CD4-positive, alpha-beta T cell treated with Interleukin-10 for 1 hour (primary cell): Measurements from ENCODE around the gene GTF2H1.
A peak's percentile ranks its signal among the peaks of the same experiment; 100 is the strongest.
"Not testable (repeated sequence)": the region's sequence is repeated elsewhere in the genome, so short reads cannot be mapped to it uniquely, and the experiment has no call there.

ENCODE experiments used
- DNase-seq: peaks from one replicate; pipeline ENCODE4 v3.0.0-alpha.2; 2020

GTF2H1 gene

DNA sequence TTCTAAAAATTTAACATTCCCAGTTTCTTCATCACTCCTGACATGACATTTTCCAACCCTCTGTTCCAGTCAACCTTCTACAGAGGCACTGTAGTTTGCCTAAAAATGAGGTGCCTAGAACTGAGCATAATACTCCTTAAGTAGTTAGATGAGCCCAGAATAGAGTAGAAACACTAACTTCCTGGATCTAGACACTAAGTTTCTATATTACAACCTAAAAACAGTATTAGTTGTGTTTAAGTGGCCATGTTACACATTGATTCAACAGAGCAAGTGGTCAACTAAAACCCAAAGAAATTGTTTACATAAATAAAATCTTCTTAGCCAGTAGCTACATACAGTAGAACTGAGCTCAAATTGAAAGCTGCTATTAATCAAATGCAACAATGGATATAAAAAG lies 1.8 kb upstream of the GTF2H1 start:
- DNase-seq: no peak

DNA sequence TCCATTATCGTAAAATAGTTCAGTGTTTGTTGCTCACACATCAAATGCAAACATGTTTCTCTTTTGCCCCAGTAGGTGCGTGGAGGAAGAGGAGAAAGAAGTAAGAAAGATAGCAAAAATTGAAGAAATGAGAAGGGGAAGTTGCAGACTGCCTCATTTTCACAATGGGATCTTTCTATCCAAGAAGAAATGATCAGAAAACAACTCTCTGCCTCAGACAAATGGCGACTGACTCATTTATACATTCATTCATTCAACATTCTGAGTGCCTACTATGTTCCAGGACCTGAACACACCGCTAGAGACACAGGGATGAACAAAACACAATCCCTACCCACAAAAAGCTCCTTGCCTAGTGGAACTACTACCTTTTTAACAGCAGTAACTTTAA lies 794 bp upstream of the GTF2H1 start:
- no peak for DNase-seq

GRCh38 chr11:18322818-18323570 lies 627 bp downstream of the GTF2H1 start:
- DNase-seq: no peak

DNA sequence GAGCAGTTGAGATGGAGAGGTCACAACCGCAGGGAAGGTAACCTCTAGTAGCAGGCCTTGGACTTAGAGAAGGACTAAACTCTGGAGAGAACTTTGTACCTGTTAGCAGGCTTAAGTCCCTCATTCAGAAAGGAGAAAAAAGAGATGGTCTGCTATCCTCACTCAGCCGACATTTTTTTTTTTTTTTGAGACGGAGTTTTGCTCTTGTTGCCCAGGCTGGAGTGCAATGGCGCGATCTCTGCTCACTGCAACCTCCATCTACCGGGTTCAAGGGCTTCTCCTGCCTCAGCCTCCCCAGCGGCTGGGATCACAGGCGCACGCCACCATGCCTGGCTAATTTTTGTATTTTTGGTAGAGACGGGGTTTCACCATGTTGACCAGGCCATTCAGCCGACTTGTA lies 1.5 kb downstream of the GTF2H1 start:
- not testable (repeated sequence) for DNase-seq

GRCh38 chr11:18324381-18324780 lies 2.0 kb downstream of the GTF2H1 start:
- no peak for DNase-seq

DNA sequence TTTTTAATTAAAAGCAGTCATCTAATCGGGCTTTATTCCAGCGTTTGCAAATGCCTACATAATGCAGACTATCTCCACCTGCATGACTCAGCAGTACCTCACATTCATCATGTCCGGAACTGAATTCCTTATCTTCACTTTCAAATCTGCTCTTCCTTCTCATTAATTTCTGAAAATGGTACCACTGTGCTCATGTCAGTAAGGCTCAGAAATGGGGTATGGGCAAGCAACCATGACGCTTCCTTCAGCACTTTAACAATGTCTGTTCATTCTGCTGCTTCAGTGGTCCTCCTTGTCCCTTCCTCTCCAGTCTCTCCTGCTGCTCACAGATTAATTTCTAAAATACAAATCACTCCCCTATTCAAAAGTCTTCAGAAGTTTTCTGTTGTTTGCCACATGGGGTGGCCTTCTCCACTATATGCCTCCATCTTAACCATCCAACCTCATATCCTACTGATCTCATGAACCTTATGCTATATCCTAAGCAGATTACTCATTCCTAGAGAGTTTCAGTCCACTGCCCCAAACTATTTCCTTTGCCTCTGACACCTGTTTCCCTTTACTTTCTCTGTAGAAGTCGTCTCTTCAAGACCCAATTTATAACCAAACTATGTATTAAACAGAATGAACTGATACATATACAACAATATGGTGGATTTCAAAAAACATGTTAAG lies 7.0 kb downstream of the GTF2H1 start:
- no peak for DNase-seq

GRCh38 chr11:18330921-18331320 lies 8.6 kb downstream of the GTF2H1 start:
- no peak for DNase-seq

- DNase-seq: peak; percentile 70
These were observed 9.9 kb downstream of the GTF2H1 start for GRCh38 chr11:18332302-18332701.

- peak; percentile 54 for DNase-seq
These were observed 10.5 kb downstream of the GTF2H1 start for GRCh38 chr11:18332891-18333290.

DNA sequence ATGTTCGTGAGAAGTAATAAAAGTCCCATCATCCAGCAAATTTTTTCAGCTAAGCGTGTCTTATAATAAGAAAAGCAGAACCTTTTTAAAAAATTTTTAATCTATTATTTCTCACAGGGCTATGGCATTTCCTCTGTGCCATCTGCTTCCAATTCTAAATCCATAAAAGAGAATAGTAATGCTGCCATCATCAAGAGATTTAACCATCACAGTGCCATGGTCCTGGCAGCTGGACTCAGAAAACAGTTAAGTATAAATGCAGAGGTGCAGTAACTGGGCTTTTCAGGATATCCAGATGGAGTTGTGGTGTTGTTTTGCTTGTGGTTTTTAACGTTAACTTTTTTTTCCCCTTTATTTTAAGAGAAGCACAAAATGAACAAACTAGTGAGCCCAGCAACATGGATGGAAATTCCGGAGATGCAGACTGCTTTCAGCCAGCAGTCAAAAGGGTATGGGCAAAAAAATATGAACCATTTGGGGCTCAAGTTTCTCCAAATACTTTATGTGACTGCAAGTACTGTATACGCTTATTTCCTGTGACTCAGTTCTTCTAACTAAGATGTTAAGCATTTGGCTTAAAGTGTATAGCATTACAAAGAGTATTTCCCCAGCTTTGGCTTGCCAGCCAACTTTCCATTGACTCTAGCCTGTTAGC lies 25.2 kb downstream of the GTF2H1 start:
- no peak for DNase-seq

GRCh38 chr11:18352581-18352980 lies 30.2 kb downstream of the GTF2H1 start:
- DNase-seq: no peak

DNA sequence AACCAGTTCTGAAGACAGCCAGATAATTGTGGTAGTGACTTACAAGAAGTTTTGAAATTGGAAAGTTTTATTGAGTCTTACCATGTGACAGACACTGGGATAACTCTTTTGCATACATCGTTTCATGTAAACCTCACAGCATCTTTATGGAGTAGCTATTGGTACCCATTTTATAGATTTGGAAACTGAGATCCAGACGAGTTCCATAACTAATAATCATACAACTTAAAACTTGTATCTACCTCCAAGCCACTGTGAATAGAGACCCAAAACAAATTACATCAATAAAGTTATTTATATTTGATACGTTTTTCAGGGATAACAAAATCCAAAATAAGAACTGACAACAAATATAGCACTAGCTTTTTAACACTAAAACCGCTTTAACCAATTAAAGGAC lies 36.3 kb downstream of the GTF2H1 start:
- DNase-seq: no peak

- no peak for DNase-seq
These were observed 38.8 kb downstream of the GTF2H1 start for GRCh38 chr11:18361154-18361553.

DNA sequence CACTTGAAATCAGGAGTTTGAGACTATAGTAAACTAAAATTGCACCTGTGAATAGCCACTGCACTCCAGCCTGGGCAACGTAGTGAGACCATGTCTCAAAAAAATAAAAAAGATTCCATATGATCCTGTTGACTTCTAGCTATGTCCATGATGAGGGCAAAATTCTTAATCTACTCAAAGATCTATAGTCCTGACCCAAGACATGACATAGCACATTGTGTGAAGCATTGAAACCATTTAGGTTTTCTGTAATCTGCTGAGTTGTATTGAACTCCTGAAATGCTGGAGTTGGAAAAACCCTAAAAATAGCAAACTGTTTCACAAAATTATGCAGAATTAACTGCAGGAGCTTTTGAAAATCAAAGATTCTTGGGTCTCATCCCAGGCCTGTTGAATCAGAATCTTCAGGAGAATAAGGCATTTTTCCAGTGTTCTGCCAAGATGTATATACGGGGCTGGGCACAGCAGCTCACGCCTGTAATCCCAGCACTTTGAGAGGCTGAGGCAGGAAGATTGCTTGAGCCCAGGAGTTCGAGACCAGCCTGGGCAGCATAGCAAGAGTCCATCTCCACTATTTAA lies 42.2 kb downstream of the GTF2H1 start:
- DNase-seq: no peak

DNA sequence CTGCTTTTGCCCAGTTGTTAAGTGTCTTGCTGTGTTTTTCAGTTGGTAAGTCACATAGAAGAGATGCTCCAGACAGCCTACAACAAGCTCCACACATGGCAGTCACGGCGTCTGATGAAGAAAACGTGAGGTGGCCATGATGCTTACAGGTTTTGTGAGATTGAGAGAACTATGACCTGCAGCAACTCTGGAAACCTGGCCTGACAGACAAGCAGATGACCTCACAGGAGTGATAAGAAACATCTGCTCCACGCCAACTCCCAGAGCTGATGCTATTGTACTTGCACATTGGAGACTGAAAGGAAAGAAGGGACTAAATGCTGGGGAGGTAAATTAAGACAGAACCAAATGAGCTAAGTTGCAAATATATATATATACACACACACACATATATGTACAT lies 43.4 kb downstream of the GTF2H1 start:
- no peak for DNase-seq

GRCh38 chr11:18366286-18366685 lies 43.9 kb downstream of the GTF2H1 start:
- no peak for DNase-seq

GRCh38 chr11:18367431-18367830 lies 45.1 kb downstream of the GTF2H1 start:
- DNase-seq: no peak

GRCh38 chr11:18368221-18368620 lies 45.9 kb downstream of the GTF2H1 start:
- DNase-seq: no peak

DNA sequence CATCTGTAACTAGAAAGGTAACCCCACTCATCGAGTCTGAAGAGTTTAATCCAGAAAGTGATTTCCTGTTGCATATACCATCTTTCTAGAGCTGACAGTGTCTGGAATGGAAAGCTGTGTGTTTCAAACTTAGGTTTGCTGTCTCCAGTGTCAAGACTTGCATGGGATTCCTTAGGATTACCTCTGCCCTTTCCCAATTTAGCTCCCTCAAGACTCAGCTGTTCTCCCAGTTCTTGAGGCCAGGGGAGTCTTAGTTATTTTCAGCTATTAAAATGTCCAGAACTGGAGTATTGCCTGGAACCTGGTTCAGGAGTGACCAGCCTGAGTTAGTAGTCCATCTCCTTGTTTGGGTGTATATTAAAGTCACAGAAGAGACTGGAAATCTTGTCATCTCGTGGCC lies 47.0 kb downstream of the GTF2H1 start:
- DNase-seq: no peak

DNA sequence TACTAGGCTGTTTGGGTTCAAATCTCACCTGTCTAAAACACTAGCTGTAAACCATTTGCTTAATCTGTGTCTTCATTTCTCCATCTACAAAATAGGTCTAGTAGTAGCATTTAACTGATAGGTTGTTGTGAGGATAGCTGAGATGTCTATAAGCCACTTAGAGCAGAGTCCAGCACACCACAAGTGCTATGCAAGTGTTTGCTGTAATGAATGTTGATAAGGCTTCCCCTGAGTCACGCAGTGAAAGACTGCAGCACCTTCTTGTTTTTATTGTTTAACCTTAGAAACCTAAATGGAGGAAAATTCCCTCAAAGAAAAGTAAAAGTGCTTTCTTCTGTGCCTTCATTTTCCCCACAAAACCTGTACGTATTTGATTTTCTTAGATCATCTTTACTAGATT lies 48.9 kb downstream of the GTF2H1 start:
- DNase-seq: no peak

- DNase-seq: no peak
These were observed 49.8 kb downstream of the GTF2H1 start for GRCh38 chr11:18372201-18372600.

DNA sequence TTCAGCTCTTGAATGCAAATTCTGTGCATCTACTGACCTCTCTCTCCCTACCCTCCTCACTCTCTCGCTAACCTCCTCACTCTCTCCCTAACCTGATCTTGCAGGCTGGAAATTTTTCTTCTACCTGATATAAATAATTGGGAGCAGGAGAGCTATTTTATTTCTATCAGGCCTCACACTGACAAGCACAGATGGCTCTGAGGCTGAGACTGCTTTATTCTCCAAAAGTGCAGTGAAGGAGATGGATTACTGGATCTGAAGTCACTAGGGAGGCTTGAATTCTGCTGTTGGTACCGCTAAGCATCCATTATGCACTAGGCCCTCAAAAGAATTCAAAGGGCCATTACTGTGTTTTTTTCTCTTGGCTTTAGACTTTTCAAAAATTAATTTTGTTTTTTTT lies 52.6 kb downstream of the GTF2H1 start:
- DNase-seq: no peak

DNA sequence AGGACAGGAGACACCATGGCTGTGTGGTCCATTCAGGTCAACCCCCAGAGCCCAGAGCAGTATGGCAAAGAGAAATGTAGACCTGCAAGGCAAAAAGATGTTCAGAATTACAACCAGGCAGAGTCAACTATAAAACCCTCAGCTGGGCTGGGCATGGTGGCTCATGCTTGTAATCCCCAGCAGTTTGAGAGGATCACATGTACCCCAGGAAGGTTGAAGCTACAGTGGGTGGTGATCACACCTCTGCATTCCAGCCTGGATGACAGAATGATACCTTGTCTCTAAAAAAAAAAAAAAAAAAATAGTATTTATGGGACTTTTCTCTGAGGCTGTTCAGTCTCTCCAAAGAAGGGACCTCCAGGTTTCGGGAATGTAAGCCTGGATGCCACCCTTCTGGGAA lies 53.6 kb downstream of the GTF2H1 start:
- no peak for DNase-seq

DNA sequence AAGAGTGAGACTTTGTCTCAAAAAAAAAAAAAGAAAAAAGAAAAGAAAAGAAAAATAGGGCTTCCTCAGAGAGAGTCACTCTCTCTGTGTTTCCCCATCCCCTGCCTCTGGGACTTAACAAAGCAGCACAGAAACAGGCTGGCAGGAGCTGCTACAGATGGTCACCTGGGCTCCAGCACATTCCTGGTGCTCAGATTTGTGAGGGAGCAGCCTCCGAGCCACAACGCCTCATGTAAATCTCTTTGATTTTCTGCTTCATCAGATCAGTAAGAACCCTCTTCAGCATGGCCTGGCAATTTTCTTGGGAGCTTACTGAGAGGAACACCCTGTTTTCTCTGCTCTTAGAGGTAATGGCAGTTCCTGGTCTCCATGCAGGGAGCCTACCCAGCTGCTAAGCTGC lies 56.8 kb downstream of the GTF2H1 start:
- no peak for DNase-seq
